ENCODE results near the gene EMID1. TPM values are rescaled to one million over a fixed set of nuclear protein-coding genes. Genes with fewer than 3 reads are reported as not detected.

The EMID1 gene
- total RNA-seq, 1 experiment from 2014 or later: 9.6 TPM

DNA sequence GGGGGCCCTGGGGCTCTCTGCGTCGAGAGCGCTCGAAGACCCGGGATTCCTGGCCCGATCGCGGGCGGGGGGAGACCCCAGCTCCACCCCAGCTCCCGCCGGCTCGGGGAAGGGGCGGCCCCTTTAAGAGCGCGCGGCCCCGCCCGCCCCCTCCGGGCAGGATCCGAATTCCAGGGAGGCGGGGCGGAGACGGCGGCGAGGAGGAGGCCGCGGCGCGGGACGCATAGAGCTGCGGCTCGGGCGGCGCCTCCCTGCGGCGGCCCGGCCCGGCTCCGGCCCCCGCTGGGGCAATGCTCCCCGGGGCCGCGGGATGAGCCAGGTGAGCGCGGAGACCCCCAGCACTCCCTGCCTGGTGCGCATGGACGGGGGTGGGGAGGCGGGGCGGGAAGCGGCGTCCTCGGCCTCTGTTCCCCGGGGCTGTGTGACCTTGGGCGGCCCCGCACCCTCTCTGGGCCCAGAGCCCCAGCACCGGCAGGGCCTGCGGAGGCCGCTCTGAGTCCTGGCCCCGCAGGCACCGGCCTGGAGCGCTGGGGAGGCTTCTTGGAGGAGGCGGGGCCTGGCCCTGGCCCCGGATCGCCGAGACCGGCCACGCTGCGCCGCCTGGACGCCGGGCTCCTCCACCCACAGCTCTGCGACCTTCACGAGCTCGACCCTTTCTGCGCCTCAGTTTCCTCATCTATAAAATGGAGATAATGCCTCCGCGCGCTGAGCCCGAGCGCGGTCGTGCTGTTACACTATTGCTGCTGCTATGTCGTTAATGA, 101.3 kb downstream of the EMID1 start:
- Histone ChIP-seq H2AFZ (ENCODE audit: low read depth, low read length, poor library complexity, severe bottlenecking) (no peak overlapping the region), H3K4me1 (ENCODE audit: control insufficient read depth in 1 of 2, insufficient read depth in 2 of 2, low read length in 2 of 2) (peaks cover 48 to 68% of the 10 kb centered on the region in 2 experiments)

DNA sequence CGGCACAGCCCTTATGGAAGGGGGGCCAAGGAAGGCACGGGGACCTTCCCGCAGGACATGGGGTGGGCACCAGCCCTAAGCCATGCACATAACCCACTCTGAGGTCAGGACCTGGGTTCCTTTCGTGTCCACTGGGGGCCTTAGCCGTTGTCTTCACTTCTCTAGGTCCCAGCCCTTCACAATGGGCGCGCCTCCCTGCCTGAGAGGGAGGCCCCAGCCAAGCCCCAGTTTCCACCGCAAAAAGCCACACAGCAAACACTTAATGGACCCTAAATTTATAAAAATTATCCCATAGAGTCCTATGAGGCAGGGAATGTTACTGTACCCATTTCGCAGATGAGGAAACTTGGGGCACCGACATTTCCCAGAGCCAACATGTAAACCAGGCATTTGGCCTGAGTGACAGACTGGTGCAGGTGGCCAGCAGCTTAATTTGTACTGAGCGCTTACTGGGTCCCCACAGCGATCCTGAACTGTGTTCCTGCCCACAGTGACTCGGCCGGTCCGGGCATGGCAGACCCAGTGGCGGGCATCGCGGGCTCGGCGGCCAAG, 102.0 kb downstream of the EMID1 start:
- no peak for TF ChIP-seq JUND (IDR thresholded peaks at IDR 0.05)
- no peak for DNase-seq (ENCODE audit: low read depth, low spot score)
- Histone ChIP-seq H2AFZ (ENCODE audit: low read depth, low read length, poor library complexity, severe bottlenecking) (no peak overlapping the region), H3K9me3 (ENCODE audit: control insufficient read depth in 1 of 2, insufficient read depth in 1 of 2, low read depth in 1 of 2, low read length in 2 of 2) (no peaks in the 10 kb centered on the region), H3K9ac (ENCODE audit: low read length) (peak overlapping the region; percentile 73), H3K9me2 (ENCODE audit: insufficient read depth) (no peaks in the 10 kb centered on the region), H3K4me3 (replicated peaks in 1 of 2; ENCODE audit: low read depth in 1 of 2, low read length in 2 of 2) (peak overlapping the region; percentile 74 to 84), H3K79me2 (ENCODE audit: insufficient read depth, low read length) (peaks cover 7% of the 10 kb centered on the region; the same call in 1 of the 2 replicates), H3K27me3 (ENCODE audit: insufficient read depth, low read length) (no peaks in the 10 kb centered on the region), H3K4me1 (ENCODE audit: control insufficient read depth in 1 of 2, insufficient read depth in 2 of 2, low read length in 2 of 2) (peaks cover 45 to 68% of the 10 kb centered on the region in 2 experiments), H3K27ac (ENCODE audit: low read depth, low read length) (peak overlapping the region; percentile 81), H4K20me1 (ENCODE audit: insufficient read depth) (no peaks in the 10 kb centered on the region), H3K36me3 (ENCODE audit: control insufficient read depth in 1 of 2, insufficient read depth in 2 of 2, low read length in 2 of 2) (no peaks in the 10 kb centered on the region), H3K4me2 (ENCODE audit: low read length) (peak overlapping the region; percentile 96)
- intact Hi-C loops (cut with micrococcal nuclease): no loop called here
- ChIA-PET RAD21 (ENCODE audit: low non-redundant PET in 1 of 2, low total read pairs in 2 of 2, uncharacterized antibody in 2 of 2, unreplicated experiment in 2 of 2) (no interaction called here), POLR2A (no interaction called here), CTCF (no interaction called here)
- TSS peak; percentile 33 for BruUV-seq (replicated peaks)
- ATAC-seq: no peak

More for the DNA sequence above, 101.3 kb downstream of the EMID1 start:
- CTCF ChIA-PET: interaction anchor here (1.1 kb wide), 2 partner anchors 13 to 14 kb away, joined by 3 read pairs; no protein-coding TSS in a partner anchor
- peak overlapping the region; percentile 81 for H3K27ac ChIP-seq (ENCODE audit: low read depth, low read length)
- H3K4me3 ChIP-seq (replicated peaks in 1 of 2; ENCODE audit: low read depth in 1 of 2, low read length in 2 of 2): peak overlapping the region; percentile 74 to 84
- DNase-seq (ENCODE audit: low read depth, low spot score) (no peak), ATAC-seq (peak; percentile 66)
- BruUV-seq (replicated peaks): no TSS peak
- H3K27me3 ChIP-seq (ENCODE audit: insufficient read depth, low read length): no peaks in the 10 kb centered on the region
- H3K9ac ChIP-seq (ENCODE audit: low read length): peak overlapping the region; percentile 73
- no peaks in the 10 kb centered on the region for H3K36me3 ChIP-seq (ENCODE audit: control insufficient read depth in 1 of 2, insufficient read depth in 2 of 2, low read length in 2 of 2)
- H3K79me2 ChIP-seq (ENCODE audit: insufficient read depth, low read length): peaks cover 7% of the 10 kb centered on the region; the same call in 1 of the 2 replicates
- no peaks in the 10 kb centered on the region for H3K9me3 ChIP-seq (ENCODE audit: control insufficient read depth in 1 of 2, insufficient read depth in 1 of 2, low read depth in 1 of 2, low read length in 2 of 2)
- POLR2A ChIA-PET: no interaction called here
- H3K9me2 ChIP-seq (ENCODE audit: insufficient read depth): no peaks in the 10 kb centered on the region
- H3K4me2 ChIP-seq (ENCODE audit: low read length): peak overlapping the region; percentile 96
- intact Hi-C loops (cut with micrococcal nuclease): loop anchor here (1.0 kb wide), 1 partner anchor 52 kb away; no protein-coding TSS in a partner anchor
- TF ChIP-seq, protein P1, sequence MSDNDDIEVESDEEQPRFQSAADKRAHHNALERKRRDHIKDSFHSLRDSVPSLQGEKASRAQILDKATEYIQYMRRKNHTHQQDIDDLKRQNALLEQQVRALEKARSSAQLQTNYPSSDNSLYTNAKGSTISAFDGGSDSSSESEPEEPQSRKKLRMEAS (IDR thresholded peaks at IDR 0.05): 0 out of 2 replicates have a peak, but pooled peaks have one; percentile 59
- TF ChIP-seq SP1 (IDR thresholded peaks at IDR 0.05; ENCODE audit: low read depth) (peak; percentile 57; the same call in 1 of the 2 replicates), POLR2AphosphoS5 (IDR thresholded peaks at IDR 0.05; ENCODE audit: low read depth, low read length) (peak; percentile 68), YY1 (IDR thresholded peaks at IDR 0.05; ENCODE audit: extremely low read depth, insufficient replicate concordance, low read depth, low read length) (no peak), SRF (IDR thresholded peaks at IDR 0.05; ENCODE audit: low read depth) (no peak), TCF7L2 (IDR thresholded peaks at IDR 0.05; ENCODE audit: borderline replicate concordance, extremely low read depth, insufficient read depth, insufficient read length) (peak; percentile 33), ZFX (IDR thresholded peaks at IDR 0.05) (peak; percentile 82), POLR2A (IDR thresholded peaks at IDR 0.05; ENCODE audit: borderline replicate concordance, extremely low read depth, insufficient read depth, insufficient read length) (peak; percentile 29), JUND (IDR thresholded peaks at IDR 0.05) (no peak), ZNF274 (IDR thresholded peaks at IDR 0.05; ENCODE audit: low read depth, low read length) (no peak)
- RAD21 ChIA-PET (ENCODE audit: low non-redundant PET in 1 of 2, low total read pairs in 2 of 2, uncharacterized antibody in 2 of 2, unreplicated experiment in 2 of 2): interaction anchor here in 1 of 2 experiments (0.7 kb wide), 1 partner anchor 42 kb away, joined by 3 read pairs; no protein-coding TSS in a partner anchor
- H4K20me1 ChIP-seq (ENCODE audit: insufficient read depth): no peaks in the 10 kb centered on the region
